HEK293 (cell line): Measurements from ENCODE around the gene PIK3R2.

Experiments used
- CTCF ChIA-PET: fragments of 350-600 bp; formaldehyde crosslinking; extraction: SDS; loops from one replicate; lab custom pipeline; 2021; ENCODE audit warnings: antibody characterized with exemption; lab: Yijun Ruan, JAX
- POLR2A ChIA-PET: fragments of 300-600 bp; formaldehyde crosslinking; extraction: SDS; loops from one replicate; lab custom pipeline; 2020; ENCODE audit warnings: antibody characterized with exemption, inconsistent platforms; lab: Yijun Ruan, JAX
- H3K27ac ChIP-seq: fragments of 200-500 bp; sonication (Bioruptor generic); 2 replicates; pipeline ENCODE4 v1.5.1; 2014; ENCODE audit warnings: low read depth, low read length, control low read depth, inconsistent platforms; ENCODE audit errors: extremely low read depth
- H3K36me3 ChIP-seq, 2 experiments: fragments of 200-500 bp in 1 of 2; sonication (Bioruptor generic) in 1 of 2; 1 replicate in 1 of 2; 2 replicates in 1 of 2; pipeline ENCODE4 v1.5.1; 2014 to 2017; ENCODE audit warnings: inconsistent platforms in 2 of 2, low read length in 2 of 2; ENCODE audit not compliant: control insufficient read depth in 2 of 2, insufficient read depth in 1 of 2
- H3K4me1 ChIP-seq: fragments of 200-500 bp; sonication (Bioruptor generic); 2 replicates; pipeline ENCODE4 v1.5.1; 2014; ENCODE audit warnings: mild to moderate bottlenecking, low read length, inconsistent platforms; ENCODE audit not compliant: control insufficient read depth, insufficient read depth
- H3K4me3 ChIP-seq: 2 replicates; pipeline ENCODE4 v1.5.1; 2011; ENCODE audit warnings: low read depth, mild to moderate bottlenecking, control low read depth, low read length, moderate library complexity
- H3K9me3 ChIP-seq: fragments of 200-500 bp; sonication (Bioruptor generic); 2 replicates; pipeline ENCODE4 v1.5.1; 2014; ENCODE audit warnings: low read depth, low read length, inconsistent platforms; ENCODE audit not compliant: control insufficient read depth, insufficient read depth
- GLIS1 ChIP-seq: fragments of 450-650 bp; formaldehyde crosslinking; IDR thresholded peaks from 2 replicates; pipeline ENCODE4 v1.5.1; 2016; ENCODE audit warnings: missing biosample characterization, missing genetic modification characterization
- GLIS2 ChIP-seq: fragments of 450-650 bp; formaldehyde crosslinking; IDR thresholded peaks from 2 replicates; pipeline ENCODE4 v1.5.1; 2016; ENCODE audit warnings: missing biosample characterization, missing genetic modification characterization
- IKZF3 ChIP-seq: fragments of 450-650 bp; IDR thresholded peaks from 2 replicates; pipeline ENCODE4 v1.5.0; 2018; ENCODE audit warnings: missing biosample characterization, mild to moderate bottlenecking, missing genetic modification characterization, moderate library complexity
- KLF10 ChIP-seq: fragments of 450-650 bp; IDR thresholded peaks from 2 replicates; pipeline ENCODE4 v1.5.1; 2018; ENCODE audit warnings: missing biosample characterization, mild to moderate bottlenecking, missing genetic modification characterization
- KLF8 ChIP-seq: fragments of 450-650 bp; formaldehyde crosslinking; IDR thresholded peaks from 2 replicates; pipeline ENCODE4 v1.5.1; 2016; ENCODE audit warnings: missing biosample characterization, missing genetic modification characterization
- PATZ1 ChIP-seq: fragments of 450-650 bp; formaldehyde crosslinking; IDR thresholded peaks from 2 replicates; pipeline ENCODE4 v1.5.1; 2016; ENCODE audit warnings: missing biosample characterization, missing genetic modification characterization
- PBX3 ChIP-seq: sonication (generic); formaldehyde crosslinking; IDR thresholded peaks from 2 replicates; pipeline ENCODE4 v1.8.1; 2022; ENCODE audit warnings: mild to moderate bottlenecking, moderate library complexity, missing genetic modification reagents
- YY1 ChIP-seq: fragments of 450-650 bp; formaldehyde crosslinking; IDR thresholded peaks from 2 replicates; pipeline ENCODE4 v1.5.1; 2018; ENCODE audit warnings: missing biosample characterization, missing genetic modification characterization
- ZBTB17 ChIP-seq: fragments of 450-650 bp; formaldehyde crosslinking; IDR thresholded peaks from 2 replicates; pipeline ENCODE4 v1.5.1; 2016; ENCODE audit warnings: missing biosample characterization, missing genetic modification characterization
- ZBTB20 ChIP-seq: fragments of 450-650 bp; formaldehyde crosslinking; IDR thresholded peaks from 2 replicates; pipeline ENCODE4 v1.5.1; 2016; ENCODE audit warnings: missing biosample characterization, missing genetic modification characterization
- ZBTB7A ChIP-seq: fragments of 450-650 bp; formaldehyde crosslinking; IDR thresholded peaks from 2 replicates; pipeline ENCODE4 v1.5.1; 2016; ENCODE audit warnings: low read depth, missing biosample characterization, missing genetic modification characterization
- ZFHX2 ChIP-seq: fragments of 450-650 bp; formaldehyde crosslinking; conservative IDR thresholded peaks from 2 replicates; pipeline ENCODE4 v1.5.1; 2016; ENCODE audit warnings: missing biosample characterization, missing genetic modification characterization
- ZNF121 ChIP-seq: fragments of 450-650 bp; formaldehyde crosslinking; IDR thresholded peaks from 2 replicates; pipeline ENCODE4 v1.5.1; 2016; ENCODE audit warnings: missing biosample characterization, missing genetic modification characterization
- ZNF16 ChIP-seq: fragments of 450-650 bp; formaldehyde crosslinking; IDR thresholded peaks from 2 replicates; pipeline ENCODE4 v1.5.1; 2016; ENCODE audit warnings: low read depth, missing biosample characterization, missing genetic modification characterization
- ZNF184 ChIP-seq: fragments of 450-650 bp; IDR thresholded peaks from 2 replicates; pipeline ENCODE4 v1.5.1; 2018; ENCODE audit warnings: missing biosample characterization, mild to moderate bottlenecking, missing genetic modification characterization
- ZNF202 ChIP-seq: fragments of 450-650 bp; formaldehyde crosslinking; IDR thresholded peaks from 2 replicates; pipeline ENCODE4 v1.5.1; 2016; ENCODE audit warnings: missing biosample characterization, missing genetic modification characterization, borderline replicate concordance
- ZNF398 ChIP-seq: fragments of 450-650 bp; formaldehyde crosslinking; IDR thresholded peaks from 2 replicates; pipeline ENCODE4 v1.5.1; 2017; ENCODE audit warnings: missing biosample characterization, missing genetic modification characterization
- ZNF521 ChIP-seq: fragments of 450-650 bp; formaldehyde crosslinking; IDR thresholded peaks from 2 replicates; pipeline ENCODE4 v1.5.1; 2017; ENCODE audit warnings: missing biosample characterization, mild to moderate bottlenecking, missing genetic modification characterization
- ZNF600 ChIP-seq: fragments of 450-650 bp; formaldehyde crosslinking; IDR thresholded peaks from 2 replicates; pipeline ENCODE4 v1.5.1; 2016; ENCODE audit warnings: missing biosample characterization, missing genetic modification characterization
- ZNF610 ChIP-seq: fragments of 450-650 bp; formaldehyde crosslinking; IDR thresholded peaks from 2 replicates; pipeline ENCODE4 v1.5.1; 2016; ENCODE audit warnings: missing biosample characterization, missing genetic modification characterization, borderline replicate concordance
- ZNF660 ChIP-seq: fragments of 450-650 bp; IDR thresholded peaks from 2 replicates; pipeline ENCODE4 v1.5.1; 2018; ENCODE audit warnings: missing biosample characterization, mild to moderate bottlenecking, missing genetic modification characterization
- ZNF670 ChIP-seq: fragments of 450-650 bp; formaldehyde crosslinking; IDR thresholded peaks from 2 replicates; pipeline ENCODE4 v1.5.1; 2016; ENCODE audit warnings: missing biosample characterization, missing genetic modification characterization, low read depth
- ZNF692 ChIP-seq: fragments of 450-650 bp; formaldehyde crosslinking; IDR thresholded peaks from 2 replicates; pipeline ENCODE4 v1.5.1; 2016; ENCODE audit warnings: missing biosample characterization, missing genetic modification characterization
- ZNF792 ChIP-seq: fragments of 450-650 bp; formaldehyde crosslinking; IDR thresholded peaks from 2 replicates; pipeline ENCODE4 v1.5.1; 2016; ENCODE audit warnings: missing biosample characterization, missing genetic modification characterization
- ZNF843 ChIP-seq: fragments of 450-650 bp; formaldehyde crosslinking; IDR thresholded peaks from 2 replicates; pipeline ENCODE4 v1.5.1; 2016; ENCODE audit warnings: missing biosample characterization, missing genetic modification characterization
- ZSCAN30 ChIP-seq: fragments of 450-650 bp; IDR thresholded peaks from 2 replicates; pipeline ENCODE4 v1.5.1; 2018; ENCODE audit warnings: missing biosample characterization, mild to moderate bottlenecking, missing genetic modification characterization, moderate library complexity
- ZSCAN5A ChIP-seq: fragments of 450-650 bp; formaldehyde crosslinking; IDR thresholded peaks from 2 replicates; pipeline ENCODE4 v1.5.1; 2016; ENCODE audit warnings: missing biosample characterization, missing genetic modification characterization

Gene PIK3R2

GRCh38 chr19:18152817-18153555 lies at the start of gene PIK3R2:
Gene PIK3R2 (plus strand): TSS chr19:18153163. CDS start chr19:18155880, 2,717 bp downstream.
- peak within 1 kb of the TSS; percentile 86 for H3K4me3 ChIP-seq
- ChIA-PET CTCF (interaction anchor here (0.6 to 2.9 kb wide), 9 partner anchors 8 to 170 kb away, joined by 3 to 24 read pairs (median 4); partner anchors contain the start of gene LSM4), POLR2A (interaction anchor here (0.6 to 1.8 kb wide), 4 partner anchors 15 to 129 kb away, joined by 3 to 7 read pairs (median 4); no protein-coding TSS in a partner anchor)
- no peaks in the 10 kb centered on the region for H3K9me3 ChIP-seq
- H3K27ac ChIP-seq, result peak within 1 kb of the TSS; percentile 74
- peaks cover 12% of the 10 kb centered on the region for H3K4me1 ChIP-seq
- peaks cover 0 to 21% of the 10 kb centered on the region in 2 experiments; a peak in 1 of 3 replicates for H3K36me3 ChIP-seq
- TF ChIP-seq KLF10 (tag by site-specific recombination) (peak; percentile 38; the same call in 1 of the 2 replicates), ZSCAN30 (tag by site-specific recombination) (peak; percentile 89), GLIS1 (tag by site-specific recombination) (peak; percentile 49), ZNF792 (tag by site-specific recombination) (no peak), ZNF398 (0 out of 2 replicates have a peak, but pooled peaks have one; percentile 29), ZNF843 (tag by site-specific recombination) (0 out of 2 replicates have a peak, but pooled peaks have one; percentile 18), PATZ1 (tag by site-specific recombination) (peak; percentile 91; the same call in 1 of the 2 replicates), ZBTB17 (tag by site-specific recombination) (peak; percentile 56; the same call in 1 of the 2 replicates), ZNF600 (tag by site-specific recombination) (peak; percentile 75), ZNF184 (0 out of 2 replicates have a peak, but pooled peaks have one; percentile 51), ZNF610 (tag by site-specific recombination) (0 out of 2 replicates have a peak, but pooled peaks have one; percentile 54), ZSCAN5A (0 out of 2 replicates have a peak, but pooled peaks have one; percentile 31), PBX3 (peak; percentile 50; the same call in 1 of the 2 replicates), IKZF3 (tag by site-specific recombination) (0 out of 2 replicates have a peak, but pooled peaks have one; percentile 17), ZBTB7A (tag by site-specific recombination) (no peak; the same call in 1 of the 2 replicates), ZNF121 (tag by site-specific recombination) (no peak), ZNF692 (tag by site-specific recombination) (0 out of 2 replicates have a peak, but pooled peaks have one; percentile 30), ZNF202 (tag by site-specific recombination) (no peak), ZNF521 (no peak), ZNF16 (tag by site-specific recombination) (no peak), GLIS2 (tag by site-specific recombination) (peak; percentile 91; the same call in 1 of the 2 replicates), ZFHX2 (tag by site-specific recombination) (peak; percentile 51), ZNF670 (no peak), ZBTB20 (tag by site-specific recombination) (0 out of 2 replicates have a peak, but pooled peaks have one; percentile 61), KLF8 (peak; percentile 16; the same call in 1 of the 2 replicates), YY1 (tag by site-specific recombination) (peak; percentile 19; the same call in 1 of the 2 replicates), ZNF660 (tag by site-specific recombination) (peak; percentile 18; the same call in 1 of the 2 replicates)
